Measurements from ENCODE around the gene TLR8.

GRCh38 chrX:12890467-12890866, 16.0 kb upstream of the TLR8 start:
- TF ChIP-seq POLR2A (IDR thresholded peaks at IDR 0.05): no peak
- TF ChIP-seq POLR2AphosphoS5 (IDR thresholded peaks at IDR 0.05; ENCODE audit: insufficient read depth in 1 of 2, low read depth in 1 of 2): no peak
- no peak for TF ChIP-seq CTCF (IDR thresholded peaks at IDR 0.05)
